Subcutaneous adipose tissue (tissue), 4 donors: Measurements from ENCODE around the gene CENPA. TPM values are rescaled to one million over a fixed set of nuclear protein-coding genes. Genes with fewer than 3 reads are reported as not detected.

Source experiments
- total RNA-seq, 4 donors: library from RNA; depleted of rRNA; stranded (reverse); fragments of >200 nt; gene quantifications; one replicate each; pipeline ENCODE4 v1.1.0, GENCODE V29; 2016

CENPA gene
- total RNA-seq, 4 donors from 2014 or later: 0.49 to 1.7 (median 0.99) TPM

Other genes starting within 250 kb of the CENPA start
- 1 to 10 TPM in 1 of 4 donors, not detected in 3; 1.1 TPM for gene CIB4, start 144.7 kb upstream of the CENPA start, total RNA-seq
- 1 to 10 TPM; 1.8 to 5.7 (median 4.5) TPM for gene KCNK3, start 93.3 kb upstream of the CENPA start, total RNA-seq
- gene SLC35F6, start 21.8 kb upstream of the CENPA start, total RNA-seq: 10 to 100 TPM; 49.5 to 63.1 (median 51.7) TPM
- gene DPYSL5, start 62.1 kb downstream of the CENPA start, total RNA-seq: not detected
- 10 to 100 TPM; 13.0 to 25.1 (median 17.2) TPM for gene MAPRE3, start 184.6 kb downstream of the CENPA start, total RNA-seq
- gene TMEM214, start 246.9 kb downstream of the CENPA start, total RNA-seq: 10 to 100 TPM; 35.5 to 95.4 (median 49.0) TPM